ENCODE measurements around the gene BTBD9. TPM values are rescaled to one million over a fixed set of nuclear protein-coding genes. Genes with fewer than 3 reads are reported as not detected.

The BTBD9 gene
- total RNA-seq, 1 donor from 2014 or later = 18.1 TPM

GRCh38 chr6:38407192-38407591 is 232.5 kb downstream of the BTBD9 start:
- no peak for TF ChIP-seq CTCF (IDR thresholded peaks at IDR 0.05)
- H3K4me1 Mint-ChIP-seq (ENCODE audit: unreplicated experiment) = peaks cover 17% of the 10 kb centered on the region
- no peaks in the 10 kb centered on the region for H3K9me3 Mint-ChIP-seq (ENCODE audit: unreplicated experiment)
- H3K4me3 Mint-ChIP-seq (ENCODE audit: unreplicated experiment) = no peak overlapping the region
- no peak for DNase-seq (ENCODE audit: extremely low spot score, unreplicated experiment)
- H3K27me3 Mint-ChIP-seq (ENCODE audit: unreplicated experiment) = no peaks in the 10 kb centered on the region
- no peaks in the 10 kb centered on the region for H3K36me3 Mint-ChIP-seq (ENCODE audit: unreplicated experiment)
- H3K27ac Mint-ChIP-seq (ENCODE audit: unreplicated experiment) = no peak overlapping the region

- no peak for DNase-seq (ENCODE audit: extremely low spot score, unreplicated experiment)
- Mint-ChIP-seq H3K9me3 (ENCODE audit: unreplicated experiment) (no peaks in the 10 kb centered on the region), H3K36me3 (ENCODE audit: unreplicated experiment) (no peaks in the 10 kb centered on the region), H3K4me3 (ENCODE audit: unreplicated experiment) (no peak overlapping the region), H3K27me3 (ENCODE audit: unreplicated experiment) (no peaks in the 10 kb centered on the region), H3K27ac (ENCODE audit: unreplicated experiment) (no peak overlapping the region), H3K4me1 (ENCODE audit: unreplicated experiment) (peaks cover 17% of the 10 kb centered on the region)
- TF ChIP-seq CTCF (IDR thresholded peaks at IDR 0.05) = no peak
These were observed 233.6 kb downstream of the BTBD9 start for GRCh38 chr6:38406096-38406495.

GRCh38 chr6:38404900-38405556 is 234.7 kb downstream of the BTBD9 start:
- peaks cover 17% of the 10 kb centered on the region for H3K4me1 Mint-ChIP-seq (ENCODE audit: unreplicated experiment)
- no peak for DNase-seq (ENCODE audit: extremely low spot score, unreplicated experiment)
- no peaks in the 10 kb centered on the region for H3K36me3 Mint-ChIP-seq (ENCODE audit: unreplicated experiment)
- TF ChIP-seq CTCF (IDR thresholded peaks at IDR 0.05) = no peak
- no peaks in the 10 kb centered on the region for H3K9me3 Mint-ChIP-seq (ENCODE audit: unreplicated experiment)
- no peak overlapping the region for H3K4me3 Mint-ChIP-seq (ENCODE audit: unreplicated experiment)
- H3K27me3 Mint-ChIP-seq (ENCODE audit: unreplicated experiment) = no peaks in the 10 kb centered on the region
- peak overlapping the region; percentile 31 for H3K27ac Mint-ChIP-seq (ENCODE audit: unreplicated experiment)

- H3K4me1 Mint-ChIP-seq (ENCODE audit: unreplicated experiment) = peaks cover 17% of the 10 kb centered on the region
- H3K4me3 Mint-ChIP-seq (ENCODE audit: unreplicated experiment) = no peak overlapping the region
- no peak overlapping the region for H3K27ac Mint-ChIP-seq (ENCODE audit: unreplicated experiment)
- no peak for TF ChIP-seq CTCF (IDR thresholded peaks at IDR 0.05)
- H3K9me3 Mint-ChIP-seq (ENCODE audit: unreplicated experiment) = no peaks in the 10 kb centered on the region
- H3K27me3 Mint-ChIP-seq (ENCODE audit: unreplicated experiment) = no peaks in the 10 kb centered on the region
- no peak for DNase-seq (ENCODE audit: extremely low spot score, unreplicated experiment)
- H3K36me3 Mint-ChIP-seq (ENCODE audit: unreplicated experiment) = no peaks in the 10 kb centered on the region
These were observed 235.4 kb downstream of the BTBD9 start for GRCh38 chr6:38404355-38404754.

GRCh38 chr6:38403548-38403947 is 236.2 kb downstream of the BTBD9 start:
- no peak for TF ChIP-seq CTCF (IDR thresholded peaks at IDR 0.05)
- no peak overlapping the region for H3K4me3 Mint-ChIP-seq (ENCODE audit: unreplicated experiment)
- no peak for DNase-seq (ENCODE audit: extremely low spot score, unreplicated experiment)
- no peak overlapping the region for H3K27ac Mint-ChIP-seq (ENCODE audit: unreplicated experiment)
- H3K9me3 Mint-ChIP-seq (ENCODE audit: unreplicated experiment) = no peaks in the 10 kb centered on the region
- no peaks in the 10 kb centered on the region for H3K36me3 Mint-ChIP-seq (ENCODE audit: unreplicated experiment)
- H3K27me3 Mint-ChIP-seq (ENCODE audit: unreplicated experiment) = no peaks in the 10 kb centered on the region
- H3K4me1 Mint-ChIP-seq (ENCODE audit: unreplicated experiment) = peaks cover 18% of the 10 kb centered on the region

Measured in osteocyte (in vitro differentiated cells).